Measurements from ENCODE around the gene ZSCAN21. TPM values are rescaled to one million over a fixed set of nuclear protein-coding genes. Genes with fewer than 3 reads are reported as not detected.

The ZSCAN21 gene
- polyA plus RNA-seq, 3 donors from 2014 or later: 2.3 to 9.8 (median 4.0) TPM

- H3K4me3 Mint-ChIP-seq: no peak overlapping the region
- H3K27me3 Mint-ChIP-seq (ENCODE audit: low read depth in 3 of 3): peaks cover 0 to 2% (median 0%) of the 10 kb centered on the region in 3 donors
Measured at GRCh38 chr7:100038326-100038725, 11.2 kb upstream of the ZSCAN21 start.

GRCh38 chr7:100040575-100040974 is 9.0 kb upstream of the ZSCAN21 start:
- H3K27ac Mint-ChIP-seq: peak overlapping the region in 2 of 6 donors; percentile 39 to 50
- DNase-seq: no peak
- H3K4me1 Mint-ChIP-seq: peaks cover 11 to 22% of the 10 kb centered on the region in 2 donors

More at GRCh38 chr7:100038326-100038725, 11.2 kb upstream of the ZSCAN21 start:
- Mint-ChIP-seq H3K4me1 (peaks cover 8 to 17% of the 10 kb centered on the region in 2 donors), H3K27ac (no peak overlapping the region), H3K9me3 (no peaks in the 10 kb centered on the region), H3K36me3 (peaks cover 14 to 28% (median 18%) of the 10 kb centered on the region in 3 donors)
- DNase-seq: no peak

GRCh38 chr7:100044718-100045117 is 4.9 kb upstream of the ZSCAN21 start:
- Mint-ChIP-seq H3K36me3 (no peaks in the 10 kb centered on the region), H3K4me3 (peak overlapping the region in 3 of 5 donors; percentile 20 to 66 (median 27)), H3K4me1 (peaks cover 16 to 32% of the 10 kb centered on the region in 2 donors)

More at GRCh38 chr7:100040575-100040974, 9.0 kb upstream of the ZSCAN21 start:
- no peaks in the 10 kb centered on the region for H3K9me3 Mint-ChIP-seq
- no peak overlapping the region for H3K4me3 Mint-ChIP-seq
- H3K36me3 Mint-ChIP-seq: peaks cover 9 to 15% (median 10%) of the 10 kb centered on the region in 3 donors
- H3K27me3 Mint-ChIP-seq (ENCODE audit: low read depth in 3 of 3): peaks cover 0 to 2% (median 0%) of the 10 kb centered on the region in 3 donors

GRCh38 chr7:100048680-100049079 is 894 bp upstream of the ZSCAN21 start:
- DNase-seq: no peak
- Mint-ChIP-seq H3K27ac (peak overlapping the region; percentile 92 to 98 (median 98)), H3K4me3 (peak overlapping the region; percentile 64 to 96 (median 95)), H3K36me3 (no peaks in the 10 kb centered on the region), H3K9me3 (no peaks in the 10 kb centered on the region), H3K27me3 (ENCODE audit: low read depth in 3 of 3) (peaks cover 4 to 21% (median 8%) of the 10 kb centered on the region in 3 donors), H3K4me1 (peaks cover 24 to 30% of the 10 kb centered on the region in 2 donors)

More at GRCh38 chr7:100044718-100045117, 4.9 kb upstream of the ZSCAN21 start:
- DNase-seq: peak in 2 of 3 donors; percentile 8 to 10
- Mint-ChIP-seq H3K27ac (no peak overlapping the region), H3K9me3 (no peaks in the 10 kb centered on the region), H3K27me3 (ENCODE audit: low read depth in 3 of 3) (peaks cover 3 to 5% (median 4%) of the 10 kb centered on the region in 3 donors)

- Mint-ChIP-seq H3K27me3 (ENCODE audit: low read depth in 3 of 3) (peaks cover 4 to 21% (median 8%) of the 10 kb centered on the region in 3 donors), H3K27ac (peak overlapping the region; percentile 27 to 72 (median 53)), H3K36me3 (no peaks in the 10 kb centered on the region), H3K4me3 (peak overlapping the region; percentile 40 to 68 (median 43)), H3K9me3 (no peaks in the 10 kb centered on the region), H3K4me1 (peaks cover 21 to 25% of the 10 kb centered on the region in 2 donors)
- no peak for DNase-seq
Measured at GRCh38 chr7:100051611-100052010, 2.0 kb downstream of the ZSCAN21 start.

GRCh38 chr7:100053215-100053614 is 3.6 kb downstream of the ZSCAN21 start:
- no peaks in the 10 kb centered on the region for H3K9me3 Mint-ChIP-seq
- H3K27ac Mint-ChIP-seq: peak overlapping the region in 2 of 6 donors; percentile 46 to 60
- peak; percentile 11 to 34 (median 14) for DNase-seq
- H3K27me3 Mint-ChIP-seq (ENCODE audit: low read depth in 3 of 3): peaks cover 4 to 21% (median 8%) of the 10 kb centered on the region in 3 donors
- peaks cover 3 to 14% (median 4%) of the 10 kb centered on the region in 3 donors for H3K36me3 Mint-ChIP-seq
- peaks cover 21 to 25% of the 10 kb centered on the region in 2 donors for H3K4me1 Mint-ChIP-seq
- no peak overlapping the region for H3K4me3 Mint-ChIP-seq

GRCh38 chr7:100057006-100057405 is 7.4 kb downstream of the ZSCAN21 start:
- H3K4me3 Mint-ChIP-seq: no peak overlapping the region
- H3K27me3 Mint-ChIP-seq (ENCODE audit: low read depth in 3 of 3): peaks cover 0 to 2% (median 0%) of the 10 kb centered on the region in 3 donors
- H3K9me3 Mint-ChIP-seq: no peaks in the 10 kb centered on the region
- no peak for DNase-seq
- H3K36me3 Mint-ChIP-seq: peaks cover 5 to 23% (median 5%) of the 10 kb centered on the region in 3 donors
- H3K27ac Mint-ChIP-seq: no peak overlapping the region
- peaks cover 0 to 2% of the 10 kb centered on the region in 2 donors for H3K4me1 Mint-ChIP-seq

GRCh38 chr7:100059251-100059739 is 9.7 kb downstream of the ZSCAN21 start:
- no peaks in the 10 kb centered on the region for H3K9me3 Mint-ChIP-seq
- H3K4me1 Mint-ChIP-seq: no peaks in the 10 kb centered on the region
- peaks cover 5 to 31% (median 8%) of the 10 kb centered on the region in 3 donors for H3K36me3 Mint-ChIP-seq
- no peak overlapping the region for H3K27ac Mint-ChIP-seq
- H3K27me3 Mint-ChIP-seq (ENCODE audit: low read depth in 3 of 3): no peaks in the 10 kb centered on the region
- DNase-seq: no peak
- H3K4me3 Mint-ChIP-seq: no peak overlapping the region

GRCh38 chr7:100061518-100062193 is 12.1 kb downstream of the ZSCAN21 start:
- Mint-ChIP-seq H3K27me3 (ENCODE audit: low read depth in 3 of 3) (no peaks in the 10 kb centered on the region), H3K4me1 (no peaks in the 10 kb centered on the region), H3K9me3 (no peaks in the 10 kb centered on the region), H3K4me3 (no peak overlapping the region), H3K36me3 (peaks cover 5 to 36% (median 8%) of the 10 kb centered on the region in 3 donors), H3K27ac (no peak overlapping the region)
- DNase-seq: no peak

- Mint-ChIP-seq H3K9me3 (no peaks in the 10 kb centered on the region), H3K4me1 (no peaks in the 10 kb centered on the region), H3K27me3 (ENCODE audit: low read depth in 3 of 3) (no peaks in the 10 kb centered on the region), H3K36me3 (peaks cover 0 to 20% (median 4%) of the 10 kb centered on the region in 3 donors), H3K27ac (no peak overlapping the region), H3K4me3 (no peak overlapping the region)
- no peak for DNase-seq
Measured at GRCh38 chr7:100063376-100063775, 13.8 kb downstream of the ZSCAN21 start.

GRCh38 chr7:100064162-100064561 is 14.6 kb downstream of the ZSCAN21 start:
- Mint-ChIP-seq H3K27me3 (ENCODE audit: low read depth in 3 of 3) (no peaks in the 10 kb centered on the region), H3K9me3 (no peaks in the 10 kb centered on the region), H3K4me3 (no peak overlapping the region), H3K36me3 (peaks cover 0 to 20% (median 4%) of the 10 kb centered on the region in 3 donors), H3K4me1 (no peaks in the 10 kb centered on the region), H3K27ac (peak overlapping the region in 1 of 6 donors; percentile 11)
- no peak for DNase-seq

- Mint-ChIP-seq H3K27ac (no peak overlapping the region), H3K9me3 (peaks cover 0 to 6% (median 3%) of the 10 kb centered on the region in 6 donors), H3K4me1 (no peaks in the 10 kb centered on the region), H3K27me3 (ENCODE audit: low read depth in 3 of 3) (no peaks in the 10 kb centered on the region), H3K36me3 (peaks cover 9 to 22% (median 14%) of the 10 kb centered on the region in 3 donors), H3K4me3 (no peak overlapping the region)
- DNase-seq: no peak
Measured at GRCh38 chr7:100065452-100066186, 16.0 kb downstream of the ZSCAN21 start.

GRCh38 chr7:100066953-100067352 is 17.4 kb downstream of the ZSCAN21 start:
- peaks cover 22 to 36% (median 28%) of the 10 kb centered on the region in 3 donors for H3K36me3 Mint-ChIP-seq
- DNase-seq: no peak
- peaks cover 0 to 3% (median 0%) of the 10 kb centered on the region in 3 donors for H3K27me3 Mint-ChIP-seq (ENCODE audit: low read depth in 3 of 3)
- no peak overlapping the region for H3K4me3 Mint-ChIP-seq
- H3K27ac Mint-ChIP-seq: no peak overlapping the region
- H3K9me3 Mint-ChIP-seq: peaks cover 0 to 20% (median 17%) of the 10 kb centered on the region in 6 donors
- H3K4me1 Mint-ChIP-seq: no peaks in the 10 kb centered on the region
